Measurements from ENCODE around the gene ZSCAN26. TPM values are rescaled to one million over a fixed set of nuclear protein-coding genes. Genes with fewer than 3 reads are reported as not detected.
"Not testable (repeated sequence)": the region's sequence is repeated elsewhere in the genome, so short reads cannot be mapped to it uniquely, and the experiment has no call there.

Gene ZSCAN26
- total RNA-seq, 4 donors from 2014 or later: 8.3 to 20.7 (median 11.0) TPM

DNA sequence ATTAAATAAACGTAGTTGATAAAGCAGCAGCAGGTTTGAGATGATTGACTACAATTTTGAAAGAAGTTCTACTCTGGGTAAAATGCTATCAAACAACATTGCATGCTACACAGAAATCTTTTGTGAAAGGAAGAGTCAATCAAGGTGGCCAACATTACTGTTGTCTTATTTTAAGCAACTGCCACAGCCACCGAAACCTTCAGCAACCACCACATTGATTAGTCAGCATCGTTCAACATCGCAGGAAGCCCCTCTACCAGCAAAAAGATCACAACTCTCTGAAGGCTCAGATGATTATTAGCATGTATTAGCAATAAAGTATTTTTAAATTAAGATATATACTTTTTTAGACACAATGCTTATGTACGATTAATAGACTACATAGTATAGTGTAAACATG, 28.4 kb downstream of the ZSCAN26 start:
- H3K4me3 ChIP-seq (ENCODE audit: low read depth, poor library complexity, severe bottlenecking): no peak overlapping the region
- DNase-seq (ENCODE audit: low spot score in 2 of 2): no peak
- TF ChIP-seq POLR2A (IDR thresholded peaks at IDR 0.05): no peak
- TF ChIP-seq, protein P1, sequence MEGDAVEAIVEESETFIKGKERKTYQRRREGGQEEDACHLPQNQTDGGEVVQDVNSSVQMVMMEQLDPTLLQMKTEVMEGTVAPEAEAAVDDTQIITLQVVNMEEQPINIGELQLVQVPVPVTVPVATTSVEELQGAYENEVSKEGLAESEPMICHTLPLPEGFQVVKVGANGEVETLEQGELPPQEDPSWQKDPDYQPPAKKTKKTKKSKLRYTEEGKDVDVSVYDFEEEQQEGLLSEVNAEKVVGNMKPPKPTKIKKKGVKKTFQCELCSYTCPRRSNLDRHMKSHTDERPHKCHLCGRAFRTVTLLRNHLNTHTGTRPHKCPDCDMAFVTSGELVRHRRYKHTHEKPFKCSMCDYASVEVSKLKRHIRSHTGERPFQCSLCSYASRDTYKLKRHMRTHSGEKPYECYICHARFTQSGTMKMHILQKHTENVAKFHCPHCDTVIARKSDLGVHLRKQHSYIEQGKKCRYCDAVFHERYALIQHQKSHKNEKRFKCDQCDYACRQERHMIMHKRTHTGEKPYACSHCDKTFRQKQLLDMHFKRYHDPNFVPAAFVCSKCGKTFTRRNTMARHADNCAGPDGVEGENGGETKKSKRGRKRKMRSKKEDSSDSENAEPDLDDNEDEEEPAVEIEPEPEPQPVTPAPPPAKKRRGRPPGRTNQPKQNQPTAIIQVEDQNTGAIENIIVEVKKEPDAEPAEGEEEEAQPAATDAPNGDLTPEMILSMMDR (IDR thresholded peaks at IDR 0.05): no peak
- 93 to 98% methylated on average over 5 of the region's 5 CpGs for WGBS, 2 donors
- intact Hi-C loops (cut with DNase I; ENCODE audit: low total_unique reads): no loop called here

DNA sequence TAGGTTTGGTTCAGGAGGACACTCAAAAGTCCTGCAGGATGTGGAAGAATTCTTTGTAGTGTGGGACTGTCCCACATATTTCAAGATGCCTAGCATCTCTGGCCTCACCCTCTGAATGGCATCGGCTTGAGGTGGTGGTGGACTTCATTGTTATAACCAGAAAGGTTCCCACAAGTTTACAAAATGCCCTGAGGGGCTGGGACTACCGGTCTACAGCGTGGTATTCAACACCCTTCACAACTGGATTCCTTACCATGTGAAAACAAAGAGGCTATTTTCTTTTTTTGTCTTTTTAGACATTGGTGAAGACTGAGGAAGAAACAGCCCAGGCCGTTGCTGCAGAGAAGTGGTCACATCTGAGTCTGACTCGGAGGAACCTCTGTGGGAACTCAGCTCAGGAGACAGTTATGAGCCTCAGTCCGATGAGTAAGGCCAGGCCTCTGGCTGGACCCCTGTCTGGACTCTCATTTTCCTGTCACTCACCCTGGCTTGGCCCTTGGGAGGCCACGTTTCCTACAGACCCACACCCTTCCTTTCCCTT, 29.6 kb downstream of the ZSCAN26 start:
- WGBS, 2 donors: 81 to 90% methylated on average over 7 of the region's 7 CpGs
- DNase-seq (ENCODE audit: low spot score in 2 of 2): no peak
- TF ChIP-seq, protein P1 (IDR thresholded peaks at IDR 0.05): no peak
- TF ChIP-seq POLR2A (IDR thresholded peaks at IDR 0.05): no peak
- intact Hi-C loops (cut with DNase I; ENCODE audit: low total_unique reads): no loop called here
- no peak overlapping the region for H3K4me3 ChIP-seq (ENCODE audit: low read depth, poor library complexity, severe bottlenecking)

DNA sequence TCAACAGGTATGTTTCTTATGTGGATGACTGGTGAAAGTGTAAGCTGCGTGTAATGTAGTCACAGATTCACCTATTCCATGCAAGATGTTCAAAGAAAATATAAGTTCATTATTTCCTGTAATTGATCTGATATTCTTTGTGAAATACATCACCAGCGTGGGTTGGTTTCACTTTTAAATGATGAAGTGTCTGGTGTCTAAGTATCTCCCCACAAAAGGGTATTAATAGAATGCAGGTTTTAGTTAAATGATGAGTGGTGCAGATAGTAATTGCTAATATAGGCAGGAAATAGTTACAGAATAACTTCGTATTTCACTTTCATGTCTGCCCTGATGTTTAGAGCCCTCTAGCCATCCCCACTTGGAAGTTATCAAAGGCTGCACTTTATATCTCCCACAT, 36.6 kb downstream of the ZSCAN26 start:
- H3K4me3 ChIP-seq (ENCODE audit: low read depth, poor library complexity, severe bottlenecking): no peak overlapping the region
- WGBS, 2 donors: 87 to 89% methylated on average over 3 of the region's 3 CpGs
- intact Hi-C loops (cut with DNase I; ENCODE audit: low total_unique reads): no loop called here
- no peak for DNase-seq (ENCODE audit: low spot score in 2 of 2)
- no peak for TF ChIP-seq POLR2A (IDR thresholded peaks at IDR 0.05)
- TF ChIP-seq, protein P1 (IDR thresholded peaks at IDR 0.05): no peak

DNA sequence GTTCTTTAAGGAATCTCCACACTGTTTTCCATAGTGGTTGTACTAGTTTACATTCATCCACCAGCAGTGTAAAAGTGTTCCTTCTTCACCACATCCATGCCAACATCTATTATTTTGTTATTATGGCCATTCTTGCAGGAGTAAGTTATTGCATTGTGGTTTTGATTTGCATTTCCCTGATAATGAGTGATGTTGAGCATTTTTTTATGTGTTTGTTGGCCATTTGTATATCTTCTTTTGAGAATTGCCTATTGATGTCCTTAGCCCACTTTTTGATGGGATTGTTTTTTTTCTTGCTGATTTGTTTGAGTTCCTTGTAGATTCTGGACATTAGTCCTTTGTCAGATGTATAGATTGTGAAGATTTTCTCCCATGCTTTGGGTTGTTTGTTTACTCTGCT, 39.4 kb downstream of the ZSCAN26 start:
- intact Hi-C loops (cut with DNase I; ENCODE audit: low total_unique reads); DNase-seq (ENCODE audit: low spot score in 2 of 2); H3K4me3 ChIP-seq (ENCODE audit: low read depth, poor library complexity, severe bottlenecking): not testable (repeated sequence)

DNA sequence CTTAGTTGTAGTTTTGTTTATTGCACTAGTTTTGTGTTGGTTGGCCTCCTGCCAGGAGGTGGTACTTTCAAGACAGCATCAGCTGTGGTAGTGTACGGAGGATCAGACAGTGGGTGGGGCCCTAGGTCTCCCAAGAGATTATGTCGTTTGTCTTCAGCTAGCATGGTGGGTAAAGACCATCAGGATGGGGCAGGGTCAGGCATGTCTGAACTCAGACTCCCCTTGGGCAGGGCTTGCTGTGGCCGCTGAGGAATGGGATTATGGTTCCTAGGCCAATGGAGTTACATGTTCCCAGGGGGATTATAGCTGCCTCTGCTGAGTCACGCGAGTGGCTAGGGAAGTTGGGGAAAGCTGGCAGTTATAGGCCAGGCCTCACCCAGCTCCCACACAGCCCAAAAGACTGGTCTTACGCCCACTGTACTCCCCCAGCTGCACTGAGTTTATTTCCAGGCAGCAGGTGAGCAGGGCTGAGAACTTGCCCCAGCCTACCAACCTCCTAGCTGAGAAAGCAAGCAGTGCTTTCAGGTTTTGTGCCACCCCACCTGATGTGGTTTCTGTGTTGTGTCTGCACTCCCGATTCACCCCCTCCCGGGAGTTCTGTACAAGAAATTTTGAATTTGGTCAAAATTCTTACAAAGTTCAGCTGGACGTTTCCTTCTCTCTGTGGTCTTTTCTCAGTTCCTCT, 44.3 kb downstream of the ZSCAN26 start:
- TF ChIP-seq, protein P1 (IDR thresholded peaks at IDR 0.05): no peak
- no peak for TF ChIP-seq POLR2A (IDR thresholded peaks at IDR 0.05)
- H3K4me3 ChIP-seq (ENCODE audit: low read depth, poor library complexity, severe bottlenecking): no peak overlapping the region
- intact Hi-C loops (cut with DNase I; ENCODE audit: low total_unique reads): no loop called here
- no peak for DNase-seq (ENCODE audit: low spot score in 2 of 2)
- WGBS, 2 donors: 72 to 76% methylated on average over 9 of the region's 9 CpGs

DNA sequence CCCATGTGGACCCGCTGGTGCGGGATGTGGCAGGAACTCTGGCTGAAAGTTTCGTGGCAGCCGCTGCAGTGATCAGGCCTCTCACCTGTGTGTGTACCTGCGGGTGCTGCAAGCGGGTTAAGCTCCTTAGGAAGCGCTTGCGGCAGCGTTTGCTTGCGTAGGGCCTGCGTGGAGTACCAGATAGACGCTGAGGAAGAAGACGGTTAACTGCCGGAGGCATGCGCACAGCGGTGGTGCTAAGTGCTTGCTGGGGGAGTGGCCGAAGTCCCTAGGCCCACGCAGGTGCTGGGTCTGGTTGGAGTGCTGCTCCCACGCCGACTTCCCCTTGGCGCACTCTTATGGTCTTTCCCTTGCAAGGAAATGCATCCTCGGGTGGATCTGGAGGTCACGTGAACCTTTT, 46.0 kb downstream of the ZSCAN26 start:
- no peak overlapping the region for H3K4me3 ChIP-seq (ENCODE audit: low read depth, poor library complexity, severe bottlenecking)
- DNase-seq (ENCODE audit: low spot score in 2 of 2): no peak
- intact Hi-C loops (cut with DNase I; ENCODE audit: low total_unique reads): no loop called here
- no peak for TF ChIP-seq POLR2A (IDR thresholded peaks at IDR 0.05)
- TF ChIP-seq, protein P1 (IDR thresholded peaks at IDR 0.05): no peak
- WGBS, 2 donors: 90 to 94% methylated on average over 23 of the region's 23 CpGs

Data from lower leg skin (tissue), 4 donors.